Subcutaneous adipose tissue (tissue), 4 donors: ENCODE results near the gene BLM. TPM values are rescaled to one million over a fixed set of nuclear protein-coding genes. Genes with fewer than 3 reads are reported as not detected.

Experiments used
- CTCF ChIP-seq: fragments of 450-650 bp; IDR thresholded peaks from one replicate; pipeline ENCODE4 v1.5.1; 2016; ENCODE audit warnings: low read depth, mild to moderate bottlenecking, control low read depth, antibody characterized with exemption, moderate library complexity
- total RNA-seq, 4 donors: library from RNA; depleted of rRNA; stranded (reverse); fragments of >200 nt; gene quantifications; one replicate each; pipeline ENCODE4 v1.1.0, GENCODE V29; 2016

The BLM gene
- total RNA-seq, 4 donors from 2014 or later, result 2.4 to 13.6 (median 6.8) TPM

- TF ChIP-seq CTCF, result no peak
Observed at GRCh38 chr15:90818251-90819210, 101.4 kb downstream of the BLM start.

- no peak for TF ChIP-seq CTCF
Observed at GRCh38 chr15:90819390-90819789, 102.2 kb downstream of the BLM start.

- TF ChIP-seq CTCF, result no peak
Observed at GRCh38 chr15:90819850-90820249, 102.7 kb downstream of the BLM start.

DNA sequence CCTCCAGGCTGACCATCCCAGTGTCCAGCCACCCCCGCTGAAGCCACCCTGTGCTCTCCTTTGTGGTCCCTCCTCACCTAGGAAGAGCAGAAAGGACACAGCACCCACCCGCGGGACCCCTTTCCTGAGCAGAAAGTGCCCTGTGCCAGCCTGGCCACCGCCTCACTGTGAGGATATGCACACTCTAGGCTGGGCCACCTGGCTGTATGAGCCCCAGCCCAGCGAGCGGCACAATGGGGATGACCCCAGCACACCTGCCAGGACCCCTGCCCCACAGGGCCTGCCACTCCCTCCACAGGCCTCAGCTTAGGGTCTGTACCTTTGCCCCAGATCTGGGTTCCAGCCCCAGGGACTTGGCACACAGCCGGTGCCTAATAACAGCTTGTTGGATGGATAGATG is 103.3 kb downstream of the BLM start:
- no peak for TF ChIP-seq CTCF

- no peak for TF ChIP-seq CTCF
Observed at GRCh38 chr15:90822204-90822955, 105.2 kb downstream of the BLM start.

- TF ChIP-seq CTCF, result no peak
Observed at GRCh38 chr15:90823455-90823974, 106.4 kb downstream of the BLM start.
